ENCODE data around the gene PRR15.

PRR15 gene

DNA sequence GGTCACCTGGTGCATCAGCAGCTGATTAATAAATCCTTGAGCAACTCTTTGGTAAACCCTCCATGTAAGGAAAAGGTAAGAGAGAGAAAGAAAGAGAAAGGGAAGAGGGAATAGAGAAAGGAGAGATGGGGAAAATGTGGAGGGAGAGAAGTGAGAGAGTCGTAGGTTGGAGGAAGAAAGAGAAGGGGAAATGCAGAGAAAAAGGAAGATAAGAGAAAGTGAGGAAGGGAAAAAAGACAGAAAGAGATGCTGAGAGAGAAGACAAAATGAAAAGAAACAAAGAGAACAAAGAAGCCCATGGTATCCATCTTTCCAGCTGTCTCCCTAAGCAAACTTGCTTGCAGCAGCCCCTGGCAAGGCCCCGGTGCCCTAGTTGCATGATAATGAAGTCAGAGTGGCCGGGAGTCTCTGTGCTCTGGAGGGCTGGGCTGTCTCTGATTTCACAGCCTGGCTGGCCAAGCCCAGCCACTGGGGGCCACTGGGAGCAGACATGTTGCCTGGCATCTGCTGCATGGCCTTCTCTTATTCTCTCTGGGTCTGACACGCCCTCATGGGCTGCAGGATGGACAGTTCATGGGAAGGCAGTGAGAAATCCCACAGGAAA lies 48.4 kb downstream of the PRR15 start:
- H3K4me3 Mint-ChIP-seq = no peak overlapping the region
- DNase-seq = no peak
- H3K36me3 Mint-ChIP-seq (ENCODE audit: low read depth) = peaks cover under 1% of the 10 kb centered on the region
- TF ChIP-seq, protein P1, sequence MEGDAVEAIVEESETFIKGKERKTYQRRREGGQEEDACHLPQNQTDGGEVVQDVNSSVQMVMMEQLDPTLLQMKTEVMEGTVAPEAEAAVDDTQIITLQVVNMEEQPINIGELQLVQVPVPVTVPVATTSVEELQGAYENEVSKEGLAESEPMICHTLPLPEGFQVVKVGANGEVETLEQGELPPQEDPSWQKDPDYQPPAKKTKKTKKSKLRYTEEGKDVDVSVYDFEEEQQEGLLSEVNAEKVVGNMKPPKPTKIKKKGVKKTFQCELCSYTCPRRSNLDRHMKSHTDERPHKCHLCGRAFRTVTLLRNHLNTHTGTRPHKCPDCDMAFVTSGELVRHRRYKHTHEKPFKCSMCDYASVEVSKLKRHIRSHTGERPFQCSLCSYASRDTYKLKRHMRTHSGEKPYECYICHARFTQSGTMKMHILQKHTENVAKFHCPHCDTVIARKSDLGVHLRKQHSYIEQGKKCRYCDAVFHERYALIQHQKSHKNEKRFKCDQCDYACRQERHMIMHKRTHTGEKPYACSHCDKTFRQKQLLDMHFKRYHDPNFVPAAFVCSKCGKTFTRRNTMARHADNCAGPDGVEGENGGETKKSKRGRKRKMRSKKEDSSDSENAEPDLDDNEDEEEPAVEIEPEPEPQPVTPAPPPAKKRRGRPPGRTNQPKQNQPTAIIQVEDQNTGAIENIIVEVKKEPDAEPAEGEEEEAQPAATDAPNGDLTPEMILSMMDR (IDR thresholded peaks at IDR 0.05) = no peak
- peaks cover 17% of the 10 kb centered on the region for H3K9me3 Mint-ChIP-seq
- peaks cover 9% of the 10 kb centered on the region for H3K27me3 Mint-ChIP-seq (ENCODE audit: low read depth, poor library complexity)
- H3K27ac Mint-ChIP-seq = no peak overlapping the region
- peaks cover 7% of the 10 kb centered on the region for H3K4me1 Mint-ChIP-seq

DNA sequence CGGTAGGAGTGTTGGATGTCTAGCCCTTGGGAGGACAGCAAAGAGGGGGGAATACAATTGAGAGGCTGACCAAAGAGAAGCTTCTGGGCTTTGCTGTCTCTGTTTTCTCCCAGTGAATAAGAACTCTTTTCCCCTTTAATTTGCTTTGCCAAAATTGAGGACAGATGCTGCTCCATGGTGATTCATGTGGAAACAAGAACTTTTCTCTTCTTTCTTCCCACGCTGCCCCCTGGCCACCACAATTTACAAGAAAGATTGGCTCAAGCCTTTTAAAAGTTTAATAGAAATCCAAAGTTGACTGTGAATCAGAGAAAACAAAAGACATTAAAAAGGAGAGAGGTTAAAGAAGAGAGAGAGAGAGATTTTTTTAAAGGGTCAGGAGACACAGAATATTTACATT lies 49.0 kb downstream of the PRR15 start:
- Mint-ChIP-seq H3K9me3 (peaks cover 19% of the 10 kb centered on the region), H3K27me3 (ENCODE audit: low read depth, poor library complexity) (peaks cover 9% of the 10 kb centered on the region), H3K4me1 (peaks cover 7% of the 10 kb centered on the region), H3K27ac (no peak overlapping the region), H3K4me3 (no peak overlapping the region), H3K36me3 (ENCODE audit: low read depth) (peaks cover 5% of the 10 kb centered on the region)
- DNase-seq = no peak
- TF ChIP-seq, protein P1 (IDR thresholded peaks at IDR 0.05) = no peak

DNA sequence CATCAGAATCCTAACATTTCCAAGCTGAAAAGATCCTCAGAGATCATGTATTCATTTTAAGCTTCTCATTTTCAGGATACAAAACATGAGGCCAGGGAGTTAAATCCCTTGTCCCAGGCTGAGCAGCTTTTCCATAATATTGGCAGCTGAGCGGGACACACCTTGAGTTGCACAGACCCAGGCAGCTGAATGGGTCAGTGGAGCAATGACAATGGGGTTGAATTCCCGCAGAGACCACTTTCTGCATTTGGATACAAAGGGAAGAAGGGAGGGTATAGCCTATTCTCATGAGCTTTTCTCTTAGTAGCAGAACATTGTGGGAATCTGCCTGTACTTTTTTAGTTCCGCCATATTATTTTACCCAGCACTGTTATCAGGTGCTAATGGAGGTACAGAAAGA lies 49.5 kb downstream of the PRR15 start:
- Mint-ChIP-seq H3K4me3 (no peak overlapping the region), H3K36me3 (ENCODE audit: low read depth) (peaks cover 5% of the 10 kb centered on the region), H3K4me1 (peaks cover 7% of the 10 kb centered on the region), H3K27ac (no peak overlapping the region), H3K27me3 (ENCODE audit: low read depth, poor library complexity) (peaks cover 9% of the 10 kb centered on the region), H3K9me3 (peaks cover 19% of the 10 kb centered on the region)
- DNase-seq = no peak
- TF ChIP-seq, protein P1 (IDR thresholded peaks at IDR 0.05) = no peak

DNA sequence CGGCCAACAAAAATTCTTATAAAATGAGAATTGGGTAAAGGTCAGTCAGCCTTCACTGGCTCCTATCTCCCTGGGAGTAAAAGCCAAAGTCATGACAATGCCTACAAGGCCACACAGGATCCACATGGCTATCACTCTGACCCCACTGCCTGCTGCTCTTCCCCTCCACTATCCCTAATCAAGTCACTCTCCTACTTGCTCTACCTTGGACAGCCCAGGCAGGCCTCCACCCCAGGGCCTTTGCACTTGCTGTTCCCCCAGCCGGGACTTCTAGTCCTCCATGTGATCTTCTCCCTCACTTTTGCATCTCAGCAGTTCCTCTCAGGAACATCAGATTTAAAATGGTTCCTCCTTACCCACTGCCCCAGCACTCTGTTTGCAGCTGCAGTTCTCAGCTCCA lies 50.6 kb downstream of the PRR15 start:
- TF ChIP-seq, protein P1 (IDR thresholded peaks at IDR 0.05) = no peak
- DNase-seq = no peak

More for the DNA sequence above, 50.6 kb downstream of the PRR15 start:
- H3K27ac Mint-ChIP-seq = no peak overlapping the region
- no peak overlapping the region for H3K4me3 Mint-ChIP-seq
- peaks cover 5% of the 10 kb centered on the region for H3K27me3 Mint-ChIP-seq (ENCODE audit: low read depth, poor library complexity)
- peaks cover 6% of the 10 kb centered on the region for H3K4me1 Mint-ChIP-seq
- peaks cover 5% of the 10 kb centered on the region for H3K36me3 Mint-ChIP-seq (ENCODE audit: low read depth)
- H3K9me3 Mint-ChIP-seq = peaks cover 19% of the 10 kb centered on the region
